OCI-LY7 (cell line): ENCODE results near the gene DYNLT2. TPM values are rescaled to one million over a fixed set of nuclear protein-coding genes. Genes with fewer than 3 reads are reported as not detected.

Experiments used
- BruUV-seq: library from RNA; stranded (reverse); fragments of 400-500 nt; replicated peaks from 2 replicates; lab custom pipeline; 2021; lab: Mats Ljungman, UMichigan
- CTCF ChIA-PET: fragments of 300-600 bp; sonication (Branson Sonifier 250); formaldehyde crosslinking; loops from one replicate; lab custom pipeline; 2022; ENCODE audit warnings: antibody characterized with exemption; ENCODE audit not compliant: unreplicated experiment; lab: Charles Lee
- POLR2A ChIA-PET: fragments of 300-600 bp; sonication (Branson Sonifier 250); formaldehyde crosslinking; loops from one replicate; lab custom pipeline; 2022; ENCODE audit warnings: antibody characterized with exemption; lab: Charles Lee
- DNase-seq: peaks from one replicate; pipeline ENCODE4 v3.0.0-alpha.2; 2015; ENCODE audit warnings: low spot score
- H2AFZ ChIP-seq: fragments of 200-600 bp; sonication (generic), shearing (Covaris generic); 2 replicates; pipeline ENCODE4 v1.6.1; 2014; ENCODE audit warnings: mild to moderate bottlenecking, antibody characterized with exemption, low read length, moderate library complexity
- H3K27ac ChIP-seq: fragments of 200-600 bp; sonication (generic); 2 replicates; pipeline ENCODE4 v1.5.1; 2014; ENCODE audit warnings: mixed run types, low read depth, mild to moderate bottlenecking, moderate library complexity, low read length, inconsistent platforms; ENCODE audit not compliant: poor library complexity, severe bottlenecking
- H3K36me3 ChIP-seq: fragments of 200-600 bp; sonication (generic); 2 replicates; pipeline ENCODE4 v1.6.1; 2014; ENCODE audit warnings: mild to moderate bottlenecking, antibody characterized with exemption, low read length, moderate library complexity, mixed read lengths; ENCODE audit not compliant: insufficient read depth
- H3K4me1 ChIP-seq: fragments of 200-600 bp; sonication (generic); 2 replicates; pipeline ENCODE4 v1.5.1; 2014; ENCODE audit warnings: mild to moderate bottlenecking, low read length; ENCODE audit not compliant: insufficient read depth, poor library complexity, severe bottlenecking
- H3K4me2 ChIP-seq: fragments of 200-600 bp; sonication (generic); 2 replicates; pipeline ENCODE4 v1.6.1; 2014; ENCODE audit warnings: mild to moderate bottlenecking, low read length
- H3K4me3 ChIP-seq: fragments of 200-600 bp; sonication (generic); 2 replicates; pipeline ENCODE4 v1.5.1; 2014; ENCODE audit warnings: mild to moderate bottlenecking, low read depth, low read length; ENCODE audit not compliant: poor library complexity, severe bottlenecking
- H3K79me2 ChIP-seq: fragments of 200-600 bp; sonication (generic); 2 replicates; pipeline ENCODE4 v1.6.1; 2016; ENCODE audit warnings: low read depth, mild to moderate bottlenecking, low read length, moderate library complexity, mixed read lengths; ENCODE audit not compliant: insufficient read depth
- H3K9me2 ChIP-seq: fragments of 200-600 bp; sonication (generic); 2 replicates; pipeline ENCODE4 v1.6.1; 2016; ENCODE audit warnings: mild to moderate bottlenecking, low read length, mixed read lengths; ENCODE audit not compliant: insufficient read depth
- H3K9me3 ChIP-seq: fragments of 200-600 bp; sonication (generic); 2 replicates; pipeline ENCODE4 v1.6.1; 2014; ENCODE audit warnings: mild to moderate bottlenecking, mixed run types, low read length, mixed read lengths
- H4K20me1 ChIP-seq: fragments of 200-600 bp; sonication (generic); 2 replicates; pipeline ENCODE4 v1.6.1; 2014; ENCODE audit warnings: mild to moderate bottlenecking, antibody characterized with exemption, low read length, moderate library complexity, mixed read lengths; ENCODE audit not compliant: insufficient read depth
- CTCF ChIP-seq: fragments of 200-600 bp; sonication (generic); conservative IDR thresholded peaks from 2 replicates; pipeline ENCODE4 v1.5.1; 2014; ENCODE audit warnings: mild to moderate bottlenecking, antibody characterized with exemption, low read length, moderate library complexity, mixed read lengths
- EZH2phosphoT487 ChIP-seq: fragments of 200-600 bp; sonication (generic); IDR thresholded peaks from 2 replicates; pipeline ENCODE4 v1.6.1; 2018; ENCODE audit warnings: low read depth, borderline replicate concordance, mild to moderate bottlenecking, mixed run types, antibody characterized with exemption, low read length, moderate library complexity, mixed read lengths
- intact Hi-C: fragments of 100-400 bp; cut with micrococcal nuclease; formaldehyde crosslinking; loops from one replicate; pipeline ENCODE4 v1.10.0; 2022; ENCODE audit not compliant: unreplicated experiment
- total RNA-seq, 2 experiments: library from RNA; depleted of rRNA in 1 of 2; stranded (reverse); fragments of >200 nt in 1 of 2; shearing (Covaris generic) in 1 of 2; gene quantifications; 2 replicates each; pipeline ENCODE4 v1.2.3, GENCODE V29; 2014 to 2022

Gene DYNLT2
- total RNA-seq, 2 experiments from 2014 or later = 6.4 to 7.7 TPM

GRCh38 chr6:169723991-169724493 lies 27.3 kb downstream of the DYNLT2 start:
- intact Hi-C loops = loop anchor here (1.0 kb wide), 1 partner anchor 22 kb away; the partner anchor contains the start of genes C6orf120 and WDR27
- peaks cover 21% of the 10 kb centered on the region for H4K20me1 ChIP-seq
- H3K9me2 ChIP-seq = no peaks in the 10 kb centered on the region
- no TSS peak for BruUV-seq
- ChIA-PET CTCF (no interaction called here), POLR2A (interaction anchor here (3.2 kb wide), 1 partner anchor 15 kb away, joined by 37 read pairs; no protein-coding TSS in a partner anchor)
- H3K4me3 ChIP-seq = peak overlapping the region; percentile 69
- H3K36me3 ChIP-seq = peaks cover 14% of the 10 kb centered on the region
- H3K4me2 ChIP-seq = no peak overlapping the region; the same call in 1 of the 2 replicates
- H3K79me2 ChIP-seq = peaks cover 42% of the 10 kb centered on the region
- H3K27ac ChIP-seq = peak overlapping the region; percentile 41
- no peak for TF ChIP-seq EZH2phosphoT487
- TF ChIP-seq CTCF = no peak
- H3K4me1 ChIP-seq = peaks cover 26% of the 10 kb centered on the region
- no peak overlapping the region for H2AFZ ChIP-seq
- peak; percentile 58 for DNase-seq
- no peaks in the 10 kb centered on the region for H3K9me3 ChIP-seq

- TF ChIP-seq CTCF (no peak), EZH2phosphoT487 (no peak)
- CTCF ChIA-PET = no interaction called here
- Histone ChIP-seq H3K4me2 (peak overlapping the region; percentile 96), H3K4me3 (peak overlapping the region; percentile 83), H2AFZ (peak overlapping the region; percentile 38; the same call in 1 of the 2 replicates), H3K9me2 (no peaks in the 10 kb centered on the region), H4K20me1 (peaks cover 22% of the 10 kb centered on the region), H3K4me1 (peaks cover 26% of the 10 kb centered on the region), H3K27ac (peak overlapping the region; percentile 86), H3K9me3 (no peaks in the 10 kb centered on the region), H3K36me3 (peaks cover 18% of the 10 kb centered on the region), H3K79me2 (peaks cover 49% of the 10 kb centered on the region)
- peak; percentile 79 for DNase-seq
- intact Hi-C loops = loop anchor here (1.0 kb wide), 1 partner anchor 21 kb away; the partner anchor contains the start of genes C6orf120 and WDR27
- BruUV-seq = no TSS peak
- POLR2A ChIA-PET = interaction anchor here (0.6 to 3.2 kb wide), 3 partner anchors 14 to 829 kb away, joined by 3 to 37 read pairs (median 3); no protein-coding TSS in a partner anchor
Measured at GRCh38 chr6:169723200-169723909, 28.0 kb downstream of the DYNLT2 start.
